CD8-positive, alpha-beta memory T cell (primary cell): ENCODE measurements around the gene FHIP2A. TPM values are rescaled to one million over a fixed set of nuclear protein-coding genes. Genes with fewer than 3 reads are reported as not detected.
A peak's percentile ranks its signal among the peaks of the same experiment; 100 is the strongest.
"Not testable (repeated sequence)": the region's sequence is repeated elsewhere in the genome, so short reads cannot be mapped to it uniquely, and the experiment has no call there.

Experiments used
- CTCF ChIA-PET: fragments of 350-600 bp; sonication (Branson Sonifier 250); formaldehyde crosslinking; loops from one replicate; lab custom pipeline; 2021; ENCODE audit warnings: antibody characterized with exemption; lab: Charles Lee
- POLR2A ChIA-PET: fragments of 350-600 bp; sonication (Branson Sonifier 250); formaldehyde crosslinking; loops from one replicate; lab custom pipeline; 2021; ENCODE audit warnings: antibody characterized with exemption; lab: Charles Lee
- DNase-seq, 5 donors: peaks; one replicate each; pipeline versions ENCODE4 v3.0.0 to v3.0.0-alpha.2; 2020 to 2022; ENCODE audit warnings: mixed read lengths in 1 of 5
- H3K27ac ChIP-seq: one replicate; pipeline ENCODE4 v1.7.0; 2013; ENCODE audit warnings: low read depth, mild to moderate bottlenecking, low read length, moderate library complexity
- H3K27me3 ChIP-seq: 2 replicates; pipeline ENCODE4 v1.7.0; 2013; ENCODE audit warnings: low read length, mild to moderate bottlenecking; ENCODE audit not compliant: insufficient read depth, poor library complexity, severe bottlenecking
- H3K36me3 ChIP-seq: 2 replicates; pipeline ENCODE4 v1.7.0; 2013; ENCODE audit warnings: mild to moderate bottlenecking, low read length, moderate library complexity; ENCODE audit not compliant: insufficient read depth
- H3K4me1 ChIP-seq: 2 replicates; pipeline ENCODE4 v1.7.0; 2013; ENCODE audit warnings: mild to moderate bottlenecking, low read length, moderate library complexity; ENCODE audit not compliant: insufficient read depth
- H3K4me3 ChIP-seq: 2 replicates; pipeline ENCODE4 v1.7.0; 2013; ENCODE audit warnings: mild to moderate bottlenecking, low read length
- H3K9me3 ChIP-seq: 2 replicates; pipeline ENCODE4 v1.7.0; 2013; ENCODE audit warnings: mild to moderate bottlenecking, low read length
- H3K27ac Mint-ChIP-seq, 8 donors: one replicate each; pipeline ENCODE4 v1.8.0; 2020 to 2021; ENCODE audit warnings: mixed read lengths in 8 of 8, mild to moderate bottlenecking in 6 of 8, inconsistent platforms in 3 of 8, moderate library complexity in 3 of 8
- H3K27me3 Mint-ChIP-seq, 2 donors: one replicate each; pipeline ENCODE4 v1.8.0; 2020 to 2021; ENCODE audit warnings: mixed read lengths in 2 of 2, mild to moderate bottlenecking in 1 of 2, moderate library complexity in 1 of 2
- H3K36me3 Mint-ChIP-seq, 3 donors: one replicate each; pipeline ENCODE4 v1.8.0; 2020 to 2021; ENCODE audit warnings: mixed read lengths in 3 of 3, inconsistent platforms in 1 of 3, mild to moderate bottlenecking in 1 of 3
- H3K4me1 Mint-ChIP-seq, 3 donors: one replicate each; pipeline ENCODE4 v1.8.0; 2020 to 2021; ENCODE audit warnings: mixed read lengths in 3 of 3, inconsistent platforms in 1 of 3, mild to moderate bottlenecking in 1 of 3
- H3K4me3 Mint-ChIP-seq, 7 donors: one replicate each; pipeline ENCODE4 v1.8.0; 2020 to 2021; ENCODE audit warnings: mixed read lengths in 7 of 7, mild to moderate bottlenecking in 6 of 7, moderate library complexity in 4 of 7, inconsistent platforms in 2 of 7
- H3K9me3 Mint-ChIP-seq, 5 donors: one replicate each; pipeline ENCODE4 v1.8.0; 2020 to 2022; ENCODE audit warnings: mixed read lengths in 5 of 5, mild to moderate bottlenecking in 3 of 5, moderate library complexity in 2 of 5, inconsistent platforms in 1 of 5
- polyA plus RNA-seq: library from polyadenylated mRNA; unstranded; fragments of 300-500 nt; fragmentation: Illumina TruSeq; gene quantifications from one replicate; pipeline ENCODE4 v1.2.3, GENCODE V29; 2021
- total RNA-seq, 2 experiments: library from RNA; stranded (reverse); gene quantifications; one replicate each; pipeline ENCODE4 v1.2.3, GENCODE V29; 2021

Gene FHIP2A
- total and polyA plus RNA-seq, 3 experiments from 2014 or later, result 11.6 to 23.2 (median 20.0) TPM

DNA sequence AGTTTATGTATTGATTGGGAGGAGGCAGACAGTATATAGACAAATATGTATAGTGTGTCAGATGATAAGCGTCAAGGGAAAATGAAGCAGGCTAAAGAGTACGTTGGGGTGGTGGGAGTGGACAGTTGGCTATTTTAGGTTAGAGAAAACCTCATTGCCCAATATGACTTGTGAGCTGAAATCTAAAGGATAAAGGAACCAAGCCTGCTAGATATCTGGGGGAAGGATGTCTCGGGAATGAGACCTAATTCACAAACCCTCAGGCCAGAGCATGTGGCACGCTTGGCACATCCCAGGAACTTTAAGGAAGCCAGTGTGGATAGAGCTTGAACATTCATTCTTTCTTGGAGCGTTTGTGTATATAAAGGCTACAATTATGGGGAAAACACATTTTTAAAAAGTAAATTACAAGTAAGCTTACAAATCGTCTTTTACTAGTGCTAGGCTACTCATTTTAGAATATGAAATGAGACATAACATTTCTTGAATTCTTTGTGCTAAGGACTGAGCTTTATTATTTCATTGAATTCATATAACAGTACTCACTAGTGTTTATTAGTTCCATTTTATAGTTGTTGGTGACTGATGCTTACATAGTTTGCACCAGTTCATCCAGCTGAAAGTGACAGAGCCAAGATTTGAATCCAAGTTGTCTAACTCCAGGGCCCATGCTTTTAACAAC lies 9.7 kb downstream of the FHIP2A start:
- no peak for DNase-seq
- H3K27me3 Mint-ChIP-seq, result no peaks in the 10 kb centered on the region
- H3K4me3 Mint-ChIP-seq, result no peak overlapping the region
- no peaks in the 10 kb centered on the region for H3K9me3 Mint-ChIP-seq
- no peaks in the 10 kb centered on the region for H3K9me3 ChIP-seq
- CTCF ChIA-PET, result interaction anchor here (1.2 to 1.9 kb wide), 2 partner anchors 10 to 360 kb away, joined by 4 to 9 read pairs; partner anchors contain the start of gene FHIP2A
- H3K36me3 Mint-ChIP-seq, result peaks cover 0 to 42% (median 14%) of the 10 kb centered on the region in 3 donors
- H3K36me3 ChIP-seq, result peaks cover 17% of the 10 kb centered on the region
- POLR2A ChIA-PET, result no interaction called here
- peaks cover 35 to 60% (median 49%) of the 10 kb centered on the region in 3 donors for H3K4me1 Mint-ChIP-seq
- no peak overlapping the region for H3K27ac ChIP-seq
- H3K4me1 ChIP-seq, result no peaks in the 10 kb centered on the region
- H3K27me3 ChIP-seq, result no peaks in the 10 kb centered on the region
- no peak overlapping the region for H3K4me3 ChIP-seq
- peak overlapping the region in 3 of 8 donors; percentile 14 to 30 (median 26) for H3K27ac Mint-ChIP-seq

DNA sequence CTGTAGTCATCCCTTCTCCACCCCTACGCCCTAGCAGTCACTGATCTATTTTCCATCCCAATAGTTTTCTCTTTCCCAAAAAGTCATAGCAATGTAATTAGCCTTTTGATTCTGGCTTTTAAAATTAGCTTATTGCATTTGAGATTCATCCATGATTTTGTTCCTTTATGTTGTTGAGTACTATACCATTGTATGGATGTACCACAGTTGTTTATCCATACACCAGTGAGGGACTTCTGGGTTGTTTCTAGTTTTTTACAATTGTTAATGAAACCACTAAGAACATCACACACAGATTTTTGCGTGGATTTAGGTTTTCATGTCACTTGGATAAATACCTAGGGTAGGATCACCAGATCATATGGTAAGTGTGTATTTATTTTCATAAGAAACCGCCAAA lies 16.1 kb downstream of the FHIP2A start:
- Mint-ChIP-seq H3K27me3 (no peaks in the 10 kb centered on the region), H3K9me3 (no peaks in the 10 kb centered on the region), H3K4me3 (peak overlapping the region in 1 of 7 donors; percentile 20), H3K4me1 (peaks cover 0 to 12% (median 2%) of the 10 kb centered on the region in 3 donors), H3K36me3 (peaks cover 0 to 75% (median 29%) of the 10 kb centered on the region in 3 donors), H3K27ac (peak overlapping the region in 1 of 8 donors; percentile 25)
- H3K27ac ChIP-seq, result no peak overlapping the region
- POLR2A ChIA-PET, result no interaction called here
- DNase-seq, result no peak
- no peaks in the 10 kb centered on the region for H3K27me3 ChIP-seq
- peaks cover 34% of the 10 kb centered on the region for H3K36me3 ChIP-seq
- H3K4me1 ChIP-seq, result no peaks in the 10 kb centered on the region
- H3K9me3 ChIP-seq, result no peaks in the 10 kb centered on the region
- CTCF ChIA-PET, result interaction anchor here (1.4 kb wide), 1 partner anchor 15 kb away, joined by 4 read pairs; no protein-coding TSS in a partner anchor
- H3K4me3 ChIP-seq, result no peak overlapping the region

DNA sequence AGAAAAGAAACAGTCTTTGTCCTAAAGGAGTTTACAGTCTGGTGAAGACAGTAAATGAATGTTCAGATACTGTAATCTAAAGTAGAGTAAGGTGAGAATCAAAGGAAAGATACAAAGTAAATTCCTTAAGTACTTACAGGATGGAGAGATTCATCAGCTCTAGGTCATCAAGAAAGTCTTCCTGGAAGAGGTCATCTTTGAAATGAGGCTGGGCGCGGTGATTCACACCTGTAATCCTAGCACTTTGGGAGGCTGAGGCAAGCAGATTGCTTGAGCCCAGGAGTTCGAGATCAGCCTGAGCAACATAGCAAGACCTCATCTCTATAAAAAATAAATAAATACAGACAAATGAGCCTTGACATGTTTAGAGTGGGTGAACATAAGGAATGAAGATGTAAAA lies 18.3 kb downstream of the FHIP2A start:
- ChIA-PET CTCF (no interaction called here), POLR2A (no interaction called here)
- no peak overlapping the region for H3K4me3 ChIP-seq
- peaks cover 35% of the 10 kb centered on the region for H3K36me3 ChIP-seq
- Mint-ChIP-seq H3K4me1 (peaks cover 0 to 9% (median 0%) of the 10 kb centered on the region in 3 donors), H3K27me3 (no peaks in the 10 kb centered on the region), H3K9me3 (no peaks in the 10 kb centered on the region), H3K27ac (peak overlapping the region in 1 of 8 donors; percentile 57), H3K4me3 (no peak overlapping the region), H3K36me3 (peaks cover 6 to 73% (median 27%) of the 10 kb centered on the region in 3 donors)
- no peaks in the 10 kb centered on the region for H3K9me3 ChIP-seq
- no peak overlapping the region for H3K27ac ChIP-seq
- DNase-seq, result no peak
- no peaks in the 10 kb centered on the region for H3K4me1 ChIP-seq
- no peaks in the 10 kb centered on the region for H3K27me3 ChIP-seq

DNA sequence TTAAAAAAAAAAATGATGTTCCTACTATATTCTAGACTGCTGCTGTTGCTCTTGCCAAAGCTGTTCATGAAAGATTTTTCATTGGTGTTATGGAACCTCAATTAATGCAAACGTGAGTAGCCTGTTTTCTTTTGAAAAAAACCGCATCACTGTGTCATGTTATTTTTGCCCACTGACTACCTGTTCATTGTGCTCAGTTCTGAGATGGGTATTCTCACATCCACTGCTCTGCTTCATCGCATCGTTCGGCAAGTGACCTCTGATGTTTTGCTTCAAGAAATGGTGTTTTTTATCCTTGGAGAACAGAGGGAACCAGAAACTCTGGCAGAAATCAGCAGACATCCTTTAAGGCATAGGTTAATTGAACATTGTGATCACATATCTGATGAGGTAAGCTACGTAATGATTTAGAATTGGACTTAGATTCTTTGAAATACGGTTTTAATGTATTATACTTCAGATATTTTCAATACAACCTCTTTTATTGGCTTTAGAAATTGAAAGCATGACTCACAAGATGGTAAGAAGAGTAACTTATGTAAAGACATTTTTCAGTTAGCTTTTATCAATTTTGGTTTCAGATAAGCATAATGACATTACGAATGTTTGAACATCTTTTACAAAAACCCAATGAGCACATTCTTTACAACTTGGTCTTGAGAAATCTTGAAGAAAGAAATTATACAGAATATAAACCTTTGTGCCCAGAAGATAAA lies 24.6 kb downstream of the FHIP2A start:
- no peak for DNase-seq
- no peak overlapping the region for H3K4me3 ChIP-seq
- no peaks in the 10 kb centered on the region for H3K9me3 Mint-ChIP-seq
- CTCF ChIA-PET, result no interaction called here
- H3K36me3 ChIP-seq, result peaks cover 31% of the 10 kb centered on the region
- H3K27ac Mint-ChIP-seq, result no peak overlapping the region
- no peaks in the 10 kb centered on the region for H3K27me3 Mint-ChIP-seq
- no peak overlapping the region for H3K4me3 Mint-ChIP-seq
- no peak overlapping the region for H3K27ac ChIP-seq
- POLR2A ChIA-PET, result no interaction called here
- H3K9me3 ChIP-seq, result no peaks in the 10 kb centered on the region
- H3K4me1 ChIP-seq, result no peaks in the 10 kb centered on the region
- no peaks in the 10 kb centered on the region for H3K27me3 ChIP-seq
- H3K36me3 Mint-ChIP-seq, result peaks cover 26 to 82% (median 40%) of the 10 kb centered on the region in 3 donors
- peaks cover 0 to 5% (median 0%) of the 10 kb centered on the region in 3 donors for H3K4me1 Mint-ChIP-seq

DNA sequence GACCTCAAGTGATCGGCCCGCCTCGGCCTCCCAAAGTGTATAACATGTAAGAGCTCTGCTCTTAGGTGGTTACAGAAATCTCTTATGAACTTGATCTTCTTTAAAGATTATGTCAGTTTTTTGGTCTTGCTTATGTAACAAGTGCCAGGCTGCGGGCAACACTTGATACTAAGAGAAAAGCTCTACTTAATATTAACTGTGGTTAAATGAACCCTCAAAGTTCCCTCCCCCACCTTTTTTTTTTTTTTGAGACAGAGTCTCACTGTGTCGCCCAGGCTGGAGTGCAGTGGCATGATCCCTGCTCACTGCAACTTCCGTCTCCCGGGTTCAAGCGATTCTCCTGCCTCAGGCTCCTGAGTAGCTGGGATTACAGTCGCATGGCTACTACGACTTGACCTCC lies 25.9 kb downstream of the FHIP2A start:
- H3K4me1 Mint-ChIP-seq, H3K27me3 ChIP-seq, H3K4me3 ChIP-seq, H3K4me3 Mint-ChIP-seq, H3K9me3 ChIP-seq, CTCF ChIA-PET, POLR2A ChIA-PET, H3K4me1 ChIP-seq, H3K9me3 Mint-ChIP-seq, DNase-seq, H3K27me3 Mint-ChIP-seq, H3K27ac ChIP-seq: not testable (repeated sequence)
- peaks cover 31% of the 10 kb centered on the region for H3K36me3 ChIP-seq
- H3K27ac Mint-ChIP-seq, result peak overlapping the region in 1 of 8 donors; percentile 51
- H3K36me3 Mint-ChIP-seq, result peaks cover 37 to 82% (median 43%) of the 10 kb centered on the region in 3 donors

DNA sequence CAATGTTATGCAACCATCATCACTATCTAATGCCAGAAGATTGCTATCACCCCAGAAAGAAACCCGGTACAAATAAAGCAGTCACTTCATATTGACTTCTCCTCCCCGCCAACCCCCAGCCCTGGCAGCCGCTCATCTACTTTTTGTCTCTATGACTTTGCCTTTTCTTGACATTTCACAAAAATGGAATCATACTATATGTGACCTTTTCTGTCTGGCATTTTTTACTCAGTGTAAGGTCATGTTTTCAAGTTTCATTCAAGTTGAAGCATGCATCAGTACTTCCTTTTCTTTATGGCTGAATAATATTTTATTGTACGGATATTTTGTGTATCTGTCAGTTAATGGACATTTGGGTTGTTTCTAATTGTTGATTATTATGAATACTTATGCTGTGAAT lies 28.1 kb downstream of the FHIP2A start:
- peaks cover 35 to 78% (median 41%) of the 10 kb centered on the region in 3 donors for H3K36me3 Mint-ChIP-seq
- H3K36me3 ChIP-seq, result peaks cover 20% of the 10 kb centered on the region

DNA sequence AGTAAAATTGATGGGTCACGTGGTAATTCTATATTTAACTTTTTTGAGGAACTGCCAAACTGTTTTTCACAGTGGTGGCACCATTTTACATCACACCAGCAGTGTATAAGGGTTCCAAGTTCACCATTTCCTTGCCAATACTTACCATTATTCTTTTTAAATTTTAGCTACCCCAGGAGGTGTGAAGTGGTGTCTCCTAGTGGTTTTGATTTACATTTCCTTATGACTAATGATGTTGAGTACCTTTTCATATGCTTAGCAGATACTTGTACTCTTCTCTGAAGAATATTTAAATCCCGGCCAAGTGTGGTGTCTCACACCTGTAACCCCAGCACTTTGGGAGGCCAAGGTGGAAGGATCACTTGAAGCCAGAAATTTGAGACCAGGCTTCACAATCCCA lies 28.5 kb downstream of the FHIP2A start:
- Mint-ChIP-seq H3K9me3 (no peaks in the 10 kb centered on the region), H3K4me3 (no peak overlapping the region), H3K4me1 (peaks cover 0 to 6% (median 2%) of the 10 kb centered on the region in 3 donors), H3K27ac (no peak overlapping the region), H3K36me3 (peaks cover 35 to 81% (median 42%) of the 10 kb centered on the region in 3 donors), H3K27me3 (no peaks in the 10 kb centered on the region)
- H3K36me3 ChIP-seq, result peaks cover 20% of the 10 kb centered on the region
- DNase-seq, result no peak
- H3K27me3 ChIP-seq, result no peaks in the 10 kb centered on the region
- no peaks in the 10 kb centered on the region for H3K4me1 ChIP-seq
- H3K4me3 ChIP-seq, result no peak overlapping the region
- H3K27ac ChIP-seq, result no peak overlapping the region
- ChIA-PET POLR2A (interaction anchor here (0.6 kb wide), 1 partner anchor 86 kb away, joined by 6 read pairs; no protein-coding TSS in a partner anchor), CTCF (no interaction called here)
- H3K9me3 ChIP-seq, result no peaks in the 10 kb centered on the region

More for the DNA sequence above, 28.1 kb downstream of the FHIP2A start:
- no peaks in the 10 kb centered on the region for H3K9me3 Mint-ChIP-seq
- no peak overlapping the region for H3K4me3 ChIP-seq
- ChIA-PET CTCF (no interaction called here), POLR2A (no interaction called here)
- no peaks in the 10 kb centered on the region for H3K9me3 ChIP-seq
- no peak for DNase-seq
- H3K27me3 Mint-ChIP-seq, result no peaks in the 10 kb centered on the region
- H3K27me3 ChIP-seq, result no peaks in the 10 kb centered on the region
- no peak overlapping the region for H3K27ac Mint-ChIP-seq
- H3K4me1 Mint-ChIP-seq, result peaks cover 0 to 1% (median 0%) of the 10 kb centered on the region in 3 donors
- no peak overlapping the region for H3K27ac ChIP-seq
- no peak overlapping the region for H3K4me3 Mint-ChIP-seq
- H3K4me1 ChIP-seq, result no peaks in the 10 kb centered on the region

DNA sequence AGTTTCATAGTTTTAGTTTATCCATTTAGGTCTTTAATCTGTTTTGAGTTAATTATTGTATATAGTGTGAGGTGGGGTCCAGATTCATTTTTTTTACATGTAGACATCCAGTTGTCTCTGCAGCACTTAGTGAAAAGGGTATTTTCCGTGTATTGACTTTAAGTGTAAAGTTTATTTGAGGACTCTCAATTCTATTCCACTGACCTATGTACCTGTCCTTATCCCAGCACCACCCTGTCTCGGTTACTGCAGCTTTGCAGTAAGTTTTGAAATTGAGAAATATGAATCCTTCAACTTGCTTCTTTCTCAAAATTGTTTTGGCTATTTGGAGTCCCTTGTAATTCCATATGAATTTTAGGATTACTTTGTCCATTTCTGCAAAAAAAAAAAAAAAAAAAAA lies 29.8 kb downstream of the FHIP2A start:
- POLR2A ChIA-PET, result no interaction called here
- Histone ChIP-seq H3K4me1 (no peaks in the 10 kb centered on the region), H3K9me3 (no peaks in the 10 kb centered on the region), H3K27me3 (no peaks in the 10 kb centered on the region), H3K36me3 (peaks cover 24% of the 10 kb centered on the region), H3K4me3 (no peak overlapping the region), H3K27ac (no peak overlapping the region)
- H3K9me3 Mint-ChIP-seq, result no peaks in the 10 kb centered on the region
- H3K4me3 Mint-ChIP-seq, result no peak overlapping the region
- DNase-seq, result no peak
- no peaks in the 10 kb centered on the region for H3K27me3 Mint-ChIP-seq
- CTCF ChIA-PET, result no interaction called here
- peaks cover 35 to 83% (median 43%) of the 10 kb centered on the region in 3 donors for H3K36me3 Mint-ChIP-seq
- peaks cover 10 to 18% (median 11%) of the 10 kb centered on the region in 3 donors for H3K4me1 Mint-ChIP-seq
- H3K27ac Mint-ChIP-seq, result peak overlapping the region in 1 of 8 donors; percentile 47
